ENCODE data around the gene SLC46A3. TPM values are rescaled to one million over a fixed set of nuclear protein-coding genes. Genes with fewer than 3 reads are reported as not detected.
"Not testable (repeated sequence)": the region's sequence is repeated elsewhere in the genome, so short reads cannot be mapped to it uniquely, and the experiment has no call there.

The SLC46A3 gene
- total RNA-seq, 2 experiments from 2014 or later = 10.3 to 10.9 TPM

GRCh38 chr13:28704282-28704681 lies 14.5 kb downstream of the SLC46A3 start:
- H3K4me3 Mint-ChIP-seq = no peak overlapping the region
- peaks cover 32% of the 10 kb centered on the region for H3K36me3 Mint-ChIP-seq (ENCODE audit: low read depth)
- DNase-seq (no peak), ATAC-seq (no peak)
- peaks cover 9% of the 10 kb centered on the region for H3K4me1 Mint-ChIP-seq (ENCODE audit: low read depth)
- no peaks in the 10 kb centered on the region for H3K27me3 Mint-ChIP-seq (ENCODE audit: low read depth)
- no peaks in the 10 kb centered on the region for H3K9me3 Mint-ChIP-seq (ENCODE audit: insufficient read depth)
- ChIA-PET POLR2A (no interaction called here), CTCF (no interaction called here)
- no peak overlapping the region for H3K27ac Mint-ChIP-seq

GRCh38 chr13:28699246-28699645 lies 19.5 kb downstream of the SLC46A3 start:
- CTCF ChIA-PET = no interaction called here

GRCh38 chr13:28697441-28697840 lies 21.3 kb downstream of the SLC46A3 start:
- peaks cover 3% of the 10 kb centered on the region for H3K27me3 Mint-ChIP-seq (ENCODE audit: low read depth)
- H3K4me1 Mint-ChIP-seq (ENCODE audit: low read depth) = no peaks in the 10 kb centered on the region
- no peak overlapping the region for H3K4me3 Mint-ChIP-seq
- ChIA-PET POLR2A (no interaction called here), CTCF (no interaction called here)
- H3K27ac Mint-ChIP-seq = no peak overlapping the region
- ATAC-seq (no peak), DNase-seq (no peak)
- H3K9me3 Mint-ChIP-seq (ENCODE audit: insufficient read depth) = no peaks in the 10 kb centered on the region
- peaks cover 24% of the 10 kb centered on the region for H3K36me3 Mint-ChIP-seq (ENCODE audit: low read depth)

More at GRCh38 chr13:28699246-28699645, 19.5 kb downstream of the SLC46A3 start:
- no peak for ATAC-seq
- Mint-ChIP-seq H3K27me3 (ENCODE audit: low read depth) (no peaks in the 10 kb centered on the region), H3K4me1 (ENCODE audit: low read depth) (no peaks in the 10 kb centered on the region), H3K27ac (no peak overlapping the region), H3K4me3 (no peak overlapping the region), H3K36me3 (ENCODE audit: low read depth) (peaks cover 28% of the 10 kb centered on the region), H3K9me3 (ENCODE audit: insufficient read depth) (no peaks in the 10 kb centered on the region)
- POLR2A ChIA-PET = no interaction called here
- no peak for DNase-seq

GRCh38 chr13:28693605-28694491 lies 24.9 kb downstream of the SLC46A3 start:
- H3K27ac Mint-ChIP-seq; H3K27me3 Mint-ChIP-seq (ENCODE audit: low read depth); DNase-seq; CTCF ChIA-PET; H3K4me3 Mint-ChIP-seq; ATAC-seq; H3K4me1 Mint-ChIP-seq (ENCODE audit: low read depth); H3K36me3 Mint-ChIP-seq (ENCODE audit: low read depth); POLR2A ChIA-PET; H3K9me3 Mint-ChIP-seq (ENCODE audit: insufficient read depth): not testable (repeated sequence)

- Mint-ChIP-seq H3K4me3 (no peak overlapping the region), H3K4me1 (ENCODE audit: low read depth) (no peaks in the 10 kb centered on the region), H3K9me3 (ENCODE audit: insufficient read depth) (peaks cover 3% of the 10 kb centered on the region), H3K27me3 (ENCODE audit: low read depth) (peaks cover 6% of the 10 kb centered on the region), H3K36me3 (ENCODE audit: low read depth) (no peaks in the 10 kb centered on the region), H3K27ac (no peak overlapping the region)
- ChIA-PET POLR2A (no interaction called here), CTCF (interaction anchor here (1.3 kb wide), 1 partner anchor 15 kb away, joined by 5 read pairs; no protein-coding TSS in a partner anchor)
- DNase-seq (no peak), ATAC-seq (no peak)
Observed at GRCh38 chr13:28685892-28686291, 32.9 kb downstream of the SLC46A3 start.

GRCh38 chr13:28685114-28685513 lies 33.7 kb downstream of the SLC46A3 start:
- POLR2A ChIA-PET = no interaction called here
- H3K4me3 Mint-ChIP-seq = no peak overlapping the region
- H3K9me3 Mint-ChIP-seq (ENCODE audit: insufficient read depth) = peaks cover 3% of the 10 kb centered on the region
- ATAC-seq (no peak), DNase-seq (no peak)
- H3K27me3 Mint-ChIP-seq (ENCODE audit: low read depth) = peaks cover 6% of the 10 kb centered on the region
- H3K27ac Mint-ChIP-seq = no peak overlapping the region
- CTCF ChIA-PET = interaction anchor here (1.3 kb wide), 1 partner anchor 16 kb away, joined by 5 read pairs; no protein-coding TSS in a partner anchor
- H3K36me3 Mint-ChIP-seq (ENCODE audit: low read depth) = no peaks in the 10 kb centered on the region
- H3K4me1 Mint-ChIP-seq (ENCODE audit: low read depth) = no peaks in the 10 kb centered on the region

GRCh38 chr13:28684257-28684656 lies 34.5 kb downstream of the SLC46A3 start:
- ATAC-seq = peak; percentile 15
- no peak for DNase-seq
- CTCF ChIA-PET = no interaction called here
- peaks cover 6% of the 10 kb centered on the region for H3K27me3 Mint-ChIP-seq (ENCODE audit: low read depth)
- no peak overlapping the region for H3K4me3 Mint-ChIP-seq
- POLR2A ChIA-PET = no interaction called here
- no peak overlapping the region for H3K27ac Mint-ChIP-seq
- no peaks in the 10 kb centered on the region for H3K4me1 Mint-ChIP-seq (ENCODE audit: low read depth)
- H3K9me3 Mint-ChIP-seq (ENCODE audit: insufficient read depth) = peaks cover 3% of the 10 kb centered on the region
- no peaks in the 10 kb centered on the region for H3K36me3 Mint-ChIP-seq (ENCODE audit: low read depth)

- CTCF ChIA-PET; H3K4me3 Mint-ChIP-seq; H3K36me3 Mint-ChIP-seq (ENCODE audit: low read depth); H3K27ac Mint-ChIP-seq; H3K27me3 Mint-ChIP-seq (ENCODE audit: low read depth); ATAC-seq; POLR2A ChIA-PET; H3K4me1 Mint-ChIP-seq (ENCODE audit: low read depth); DNase-seq; H3K9me3 Mint-ChIP-seq (ENCODE audit: insufficient read depth): not testable (repeated sequence)
Observed at GRCh38 chr13:28683169-28683568, 35.6 kb downstream of the SLC46A3 start.

- no peaks in the 10 kb centered on the region for H3K9me3 Mint-ChIP-seq (ENCODE audit: insufficient read depth)
- H3K27me3 Mint-ChIP-seq (ENCODE audit: low read depth) = no peaks in the 10 kb centered on the region
- H3K4me3 Mint-ChIP-seq = no peak overlapping the region
- no peak for ATAC-seq
- CTCF ChIA-PET = interaction anchor here (0.6 to 0.7 kb wide), 2 partner anchors 10 to 118 kb away, joined by 3 read pairs; no protein-coding TSS in a partner anchor
- POLR2A ChIA-PET = interaction anchor here (1.6 kb wide), 1 partner anchor 21 kb away, joined by 4 read pairs; the partner anchor contains the start of gene POMP
- no peaks in the 10 kb centered on the region for H3K4me1 Mint-ChIP-seq (ENCODE audit: low read depth)
- no peak overlapping the region for H3K27ac Mint-ChIP-seq
- peaks cover 13% of the 10 kb centered on the region for H3K36me3 Mint-ChIP-seq (ENCODE audit: low read depth)
- DNase-seq = no peak
Observed at GRCh38 chr13:28680541-28680940, 38.2 kb downstream of the SLC46A3 start.

- no peaks in the 10 kb centered on the region for H3K4me1 Mint-ChIP-seq (ENCODE audit: low read depth)
- H3K4me3 Mint-ChIP-seq = no peak overlapping the region
- POLR2A ChIA-PET = interaction anchor here (1.6 kb wide), 1 partner anchor 20 kb away, joined by 4 read pairs; the partner anchor contains the start of gene POMP
- DNase-seq (no peak), ATAC-seq (no peak)
- H3K27ac Mint-ChIP-seq = peak overlapping the region; percentile 57
- CTCF ChIA-PET = interaction anchor here (0.6 to 0.9 kb wide), 2 partner anchors 9 to 117 kb away, joined by 3 to 4 read pairs; no protein-coding TSS in a partner anchor
- H3K36me3 Mint-ChIP-seq (ENCODE audit: low read depth) = peaks cover 17% of the 10 kb centered on the region
- H3K9me3 Mint-ChIP-seq (ENCODE audit: insufficient read depth) = no peaks in the 10 kb centered on the region
- H3K27me3 Mint-ChIP-seq (ENCODE audit: low read depth) = no peaks in the 10 kb centered on the region
Observed at GRCh38 chr13:28679628-28680027, 39.1 kb downstream of the SLC46A3 start.

GRCh38 chr13:28678809-28679208 lies 40.0 kb downstream of the SLC46A3 start:
- no peaks in the 10 kb centered on the region for H3K9me3 Mint-ChIP-seq (ENCODE audit: insufficient read depth)
- ChIA-PET CTCF (interaction anchor here (0.6 to 0.7 kb wide), 3 partner anchors 20 to 96 kb away, joined by 3 to 4 read pairs (median 3); partner anchors contain the start of gene POMP), POLR2A (no interaction called here)
- no peaks in the 10 kb centered on the region for H3K4me1 Mint-ChIP-seq (ENCODE audit: low read depth)
- H3K27me3 Mint-ChIP-seq (ENCODE audit: low read depth) = no peaks in the 10 kb centered on the region
- H3K27ac Mint-ChIP-seq = no peak overlapping the region
- DNase-seq (no peak), ATAC-seq (no peak)
- H3K36me3 Mint-ChIP-seq (ENCODE audit: low read depth) = peaks cover 25% of the 10 kb centered on the region
- no peak overlapping the region for H3K4me3 Mint-ChIP-seq

GRCh38 chr13:28671126-28671792 lies 47.5 kb downstream of the SLC46A3 start:
- Mint-ChIP-seq H3K27ac (no peak overlapping the region), H3K4me3 (no peak overlapping the region), H3K36me3 (ENCODE audit: low read depth) (peaks cover 72% of the 10 kb centered on the region), H3K4me1 (ENCODE audit: low read depth) (peaks cover 10% of the 10 kb centered on the region), H3K9me3 (ENCODE audit: insufficient read depth) (no peaks in the 10 kb centered on the region), H3K27me3 (ENCODE audit: low read depth) (no peaks in the 10 kb centered on the region)
- no peak for DNase-seq
- POLR2A ChIA-PET = interaction anchor here (0.6 to 2.2 kb wide), 3 partner anchors 12 to 275 kb away, joined by 3 to 8 read pairs (median 5); partner anchors contain the start of gene POMP
- CTCF ChIA-PET = interaction anchor here (0.7 kb wide), 1 partner anchor 9 kb away, joined by 3 read pairs; no protein-coding TSS in a partner anchor
- no peak for ATAC-seq

All from activated CD8-positive, alpha-beta T cell treated with anti-CD3 and anti-CD28 coated beads, Interleukin-2, amount 10 ng/mL, durations not matched to agents 7 days and 5 days (primary cell).